ENCODE data around the gene SSC5D. TPM values are rescaled to one million over a fixed set of nuclear protein-coding genes. Genes with fewer than 3 reads are reported as not detected.

SSC5D gene
- total and polyA plus RNA-seq, 2 of the 4 experiments (the other 2 are of a cell fraction), result 1.4 to 19.1 TPM

DNA sequence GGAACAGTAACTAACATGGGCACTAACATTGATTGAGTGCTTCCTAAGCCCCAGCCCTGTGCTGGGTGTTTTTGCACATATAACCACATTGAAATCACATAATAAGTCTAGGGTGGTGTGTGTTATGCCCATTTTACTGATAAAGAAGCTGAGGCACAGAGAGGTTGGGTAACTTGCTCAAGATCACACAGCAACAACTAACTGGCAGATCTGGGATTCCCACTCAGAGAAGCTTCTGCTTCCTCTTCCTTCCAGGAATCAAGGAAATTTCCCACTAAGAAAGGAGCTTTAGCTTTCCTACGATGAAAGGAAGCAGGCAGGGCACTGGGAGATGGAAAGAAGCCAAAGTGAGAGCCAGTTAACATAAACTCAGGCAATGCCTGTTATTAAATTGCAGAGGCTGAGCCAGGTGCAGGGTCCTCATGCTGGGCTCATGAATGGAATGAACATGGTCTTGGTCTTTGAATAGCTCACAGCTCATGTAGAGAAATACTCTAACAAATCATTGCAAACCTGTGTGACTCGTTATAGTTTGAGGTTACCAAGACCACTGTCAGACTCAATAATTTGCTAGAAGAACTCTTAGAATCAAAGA, 10.1 kb downstream of the SSC5D start:
- H4K5ac ChIP-seq (ENCODE audit: low read depth, low read length), result no peak overlapping the region
- intact Hi-C loops (cut with micrococcal nuclease) (no loop called here), in situ Hi-C loops (cut with MboI; ENCODE audit: low sequenced_read_pairs) (loop anchor here (25.0 kb wide), 1 partner anchor 1036 kb away; the partner anchor contains the start of genes CDC42EP5 and LENG9), dilution Hi-C loops (cut with HindIII; ENCODE audit: low sequenced_read_pairs, unreplicated experiment) (no loop called here)
- H2AFZ ChIP-seq (replicated peaks; ENCODE audit: low read length, poor library complexity), result no peak overlapping the region
- H3K4me1 ChIP-seq (ENCODE audit: control insufficient read depth, insufficient read depth, low read length), result peaks cover 11% of the 10 kb centered on the region
- H2BK20ac ChIP-seq (ENCODE audit: low read depth, low read length), result no peak overlapping the region
- no CpG with 5 or more reads among the region's 2 CpGs for WGBS, 2 experiments (ENCODE audit: extremely low coverage in 2 of 2, insufficient read length in 1 of 2)
- no peaks in the 10 kb centered on the region for H3K27me3 ChIP-seq (ENCODE audit: control insufficient read depth, insufficient read depth, low read length)
- no peak overlapping the region for H3K4ac ChIP-seq (ENCODE audit: low read depth, low read length)
- no peak overlapping the region for H3K18ac ChIP-seq (ENCODE audit: low read depth, low read length)
- H3K56ac ChIP-seq (ENCODE audit: extremely low read depth, insufficient read depth, low read length), result no peak overlapping the region
- H3K9me3 ChIP-seq (ENCODE audit: control insufficient read depth, insufficient read depth, low read length), result no peaks in the 10 kb centered on the region
- no peak overlapping the region for H2AK5ac ChIP-seq (ENCODE audit: low read depth, low read length)
- H3K9me1 ChIP-seq (ENCODE audit: insufficient read depth, low read length), result no peaks in the 10 kb centered on the region
- no TSS peak for BruUV-seq (replicated peaks)
- no peak overlapping the region for H2AK9ac ChIP-seq (replicated peaks; ENCODE audit: low read depth, low read length, poor library complexity)
- no peak overlapping the region for H4K91ac ChIP-seq (ENCODE audit: insufficient read depth, low read depth, low read length)
- H2BK5ac ChIP-seq (ENCODE audit: low read depth, low read length, poor library complexity, severe bottlenecking), result no peak overlapping the region
- no peak for TF ChIP-seq MAFK (IDR thresholded peaks at IDR 0.05; ENCODE audit: low read depth, low read length)
- no peak for TF ChIP-seq USF2 (IDR thresholded peaks at IDR 0.05; ENCODE audit: low read depth, low read length)
- TF ChIP-seq RCOR1 (IDR thresholded peaks at IDR 0.05; ENCODE audit: insufficient replicate concordance, low read length), result no peak
- TF ChIP-seq BHLHE40 (IDR thresholded peaks at IDR 0.05; ENCODE audit: low read depth, low read length), result no peak
- no peak for TF ChIP-seq MAZ (IDR thresholded peaks at IDR 0.05; ENCODE audit: borderline replicate concordance, low read depth, low read length)
- TF ChIP-seq CHD1 (IDR thresholded peaks at IDR 0.05; ENCODE audit: low read depth, low read length), result no peak
- TF ChIP-seq CEBPB (IDR thresholded peaks at IDR 0.05; ENCODE audit: low read depth, low read length), result no peak
- no peak for TF ChIP-seq NFE2L2 (IDR thresholded peaks at IDR 0.05; ENCODE audit: low read depth, low read length)
- TF ChIP-seq RFX5 (IDR thresholded peaks at IDR 0.05; ENCODE audit: low read depth, low read length), result no peak
- no peak for TF ChIP-seq ELK1 (IDR thresholded peaks at IDR 0.05; ENCODE audit: borderline replicate concordance, low read depth, low read length)
- TF ChIP-seq FOS (IDR thresholded peaks at IDR 0.05; ENCODE audit: low read depth, low read length), result no peak
- no peak for TF ChIP-seq SMC3 (IDR thresholded peaks at IDR 0.05; ENCODE audit: low read depth, low read length)
- TF ChIP-seq POLR2A (IDR thresholded peaks at IDR 0.05; ENCODE audit: low read depth, low read length), result no peak
- TF ChIP-seq MXI1 (IDR thresholded peaks at IDR 0.05; ENCODE audit: borderline replicate concordance, low read depth, low read length), result no peak
- no peak for TF ChIP-seq CTCF (conservative IDR thresholded peaks at IDR 0.05; ENCODE audit: low read depth, low read length)
- no peak for TF ChIP-seq RAD21 (IDR thresholded peaks at IDR 0.05; ENCODE audit: low read length)
- no peak overlapping the region for H3K9ac ChIP-seq (ENCODE audit: low read depth, low read length)
- no peak overlapping the region for H3K14ac ChIP-seq (replicated peaks; ENCODE audit: low read depth, low read length)
- H3K23ac ChIP-seq (ENCODE audit: low read depth, low read length), result no peak overlapping the region
- POLR2A ChIA-PET (ENCODE audit: unreplicated experiment), result no interaction called here
- CTCF ChIA-PET, result interaction anchor here (1.2 kb wide), 1 partner anchor 22 kb away, joined by 3 read pairs; the partner anchor contains the start of gene ZNF628
- ATAC-seq (ENCODE audit: low read depth), result no peak
- no peak overlapping the region for H3K27ac ChIP-seq (ENCODE audit: insufficient read depth, low read length)
- no peak overlapping the region for H3K4me2 ChIP-seq (ENCODE audit: low read depth, low read length)
- H4K8ac ChIP-seq (ENCODE audit: low read depth in 2 of 2, low read length in 2 of 2), result no peak overlapping the region
- H4K20me1 ChIP-seq (ENCODE audit: insufficient read depth, low read length), result no peaks in the 10 kb centered on the region
- no peak overlapping the region for H2BK15ac ChIP-seq (ENCODE audit: low read depth, low read length)
- no peak for DNase-seq
- peaks cover 13% of the 10 kb centered on the region; the same call in 1 of the 2 replicates for H3K36me3 ChIP-seq (ENCODE audit: control insufficient read depth, insufficient read depth, low read length)
- no peak overlapping the region for H2BK120ac ChIP-seq (ENCODE audit: low read depth, low read length)
- no peak overlapping the region for H3K4me3 ChIP-seq (ENCODE audit: insufficient read depth, low read depth, low read length)
- H3K79me1 ChIP-seq (ENCODE audit: low read depth in 1 of 2, low read length in 2 of 2), result peaks cover 0 to 14% of the 10 kb centered on the region in 2 experiments

All from IMR-90 (cell line).